ENCODE results near the gene RCOR1. TPM values are rescaled to one million over a fixed set of nuclear protein-coding genes. Genes with fewer than 3 reads are reported as not detected.

Gene RCOR1
- total RNA-seq, 4 donors from 2014 or later, result 12.6 to 20.9 (median 15.7) TPM

DNA sequence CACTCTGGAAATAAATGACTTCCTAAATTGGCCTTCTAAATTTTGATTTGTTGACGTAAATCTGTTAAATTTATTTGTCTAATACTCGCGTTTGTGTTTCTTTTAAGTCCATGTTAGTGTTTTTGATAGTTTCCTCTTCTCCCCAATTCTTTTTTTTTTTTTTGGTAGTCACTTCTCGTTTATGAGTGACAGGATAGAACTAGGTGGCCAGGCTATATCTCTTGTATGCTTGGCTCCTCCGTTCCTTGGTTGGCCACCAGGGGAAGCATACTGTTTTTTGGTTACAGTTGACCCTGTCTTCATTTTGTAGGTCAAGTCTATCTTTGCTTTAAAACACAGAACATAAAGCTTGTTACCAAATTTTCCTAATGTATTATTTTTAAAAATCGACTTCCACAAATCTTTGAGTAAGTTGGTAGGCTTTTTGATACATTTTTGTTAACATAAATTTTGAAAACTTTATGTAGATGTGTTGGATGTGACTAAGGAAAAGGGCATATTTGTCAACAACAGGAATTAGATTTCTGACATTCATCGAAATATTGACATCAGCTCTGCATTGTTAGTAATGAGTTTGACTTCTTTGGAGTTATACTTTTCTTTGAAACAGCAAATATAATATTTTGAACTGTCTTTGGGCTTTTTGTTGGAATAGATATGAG, 2.2 kb downstream of the RCOR1 start:
- TF ChIP-seq, protein P1, sequence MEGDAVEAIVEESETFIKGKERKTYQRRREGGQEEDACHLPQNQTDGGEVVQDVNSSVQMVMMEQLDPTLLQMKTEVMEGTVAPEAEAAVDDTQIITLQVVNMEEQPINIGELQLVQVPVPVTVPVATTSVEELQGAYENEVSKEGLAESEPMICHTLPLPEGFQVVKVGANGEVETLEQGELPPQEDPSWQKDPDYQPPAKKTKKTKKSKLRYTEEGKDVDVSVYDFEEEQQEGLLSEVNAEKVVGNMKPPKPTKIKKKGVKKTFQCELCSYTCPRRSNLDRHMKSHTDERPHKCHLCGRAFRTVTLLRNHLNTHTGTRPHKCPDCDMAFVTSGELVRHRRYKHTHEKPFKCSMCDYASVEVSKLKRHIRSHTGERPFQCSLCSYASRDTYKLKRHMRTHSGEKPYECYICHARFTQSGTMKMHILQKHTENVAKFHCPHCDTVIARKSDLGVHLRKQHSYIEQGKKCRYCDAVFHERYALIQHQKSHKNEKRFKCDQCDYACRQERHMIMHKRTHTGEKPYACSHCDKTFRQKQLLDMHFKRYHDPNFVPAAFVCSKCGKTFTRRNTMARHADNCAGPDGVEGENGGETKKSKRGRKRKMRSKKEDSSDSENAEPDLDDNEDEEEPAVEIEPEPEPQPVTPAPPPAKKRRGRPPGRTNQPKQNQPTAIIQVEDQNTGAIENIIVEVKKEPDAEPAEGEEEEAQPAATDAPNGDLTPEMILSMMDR (IDR thresholded peaks at IDR 0.05), result no peak
- ATAC-seq (ENCODE audit: low FRiP score), result no peak
- peak; percentile 60 for DNase-seq (ENCODE audit: low spot score)

DNA sequence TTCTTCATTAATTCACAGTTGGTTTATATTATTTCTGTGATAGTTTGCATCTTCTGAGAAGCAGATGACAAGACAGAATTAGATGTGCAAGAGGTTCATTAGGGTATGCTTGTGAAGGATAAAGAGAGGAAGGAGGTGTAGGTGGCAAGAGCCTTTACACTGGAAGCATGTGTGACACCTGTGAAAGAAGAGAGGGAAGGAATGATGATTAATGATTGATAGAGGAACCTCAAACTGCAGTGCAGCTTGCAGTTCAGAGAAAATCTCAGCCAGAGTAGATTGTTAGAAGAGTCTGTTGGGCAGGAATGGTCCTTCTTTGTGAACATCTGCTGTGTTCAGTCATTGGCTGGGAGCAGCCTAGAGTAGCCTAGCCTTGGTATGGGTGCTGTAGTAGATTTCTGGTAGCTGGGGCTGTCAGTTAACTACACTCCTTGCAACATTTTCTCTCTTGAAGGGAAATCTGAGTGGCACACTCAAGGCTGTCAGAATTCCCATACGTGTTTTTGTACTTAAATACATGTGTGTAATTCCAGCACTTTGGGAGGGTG, 9.0 kb downstream of the RCOR1 start:
- ATAC-seq (ENCODE audit: low FRiP score) (no peak), DNase-seq (ENCODE audit: low spot score) (no peak)
- TF ChIP-seq, protein P1 (IDR thresholded peaks at IDR 0.05), result no peak

DNA sequence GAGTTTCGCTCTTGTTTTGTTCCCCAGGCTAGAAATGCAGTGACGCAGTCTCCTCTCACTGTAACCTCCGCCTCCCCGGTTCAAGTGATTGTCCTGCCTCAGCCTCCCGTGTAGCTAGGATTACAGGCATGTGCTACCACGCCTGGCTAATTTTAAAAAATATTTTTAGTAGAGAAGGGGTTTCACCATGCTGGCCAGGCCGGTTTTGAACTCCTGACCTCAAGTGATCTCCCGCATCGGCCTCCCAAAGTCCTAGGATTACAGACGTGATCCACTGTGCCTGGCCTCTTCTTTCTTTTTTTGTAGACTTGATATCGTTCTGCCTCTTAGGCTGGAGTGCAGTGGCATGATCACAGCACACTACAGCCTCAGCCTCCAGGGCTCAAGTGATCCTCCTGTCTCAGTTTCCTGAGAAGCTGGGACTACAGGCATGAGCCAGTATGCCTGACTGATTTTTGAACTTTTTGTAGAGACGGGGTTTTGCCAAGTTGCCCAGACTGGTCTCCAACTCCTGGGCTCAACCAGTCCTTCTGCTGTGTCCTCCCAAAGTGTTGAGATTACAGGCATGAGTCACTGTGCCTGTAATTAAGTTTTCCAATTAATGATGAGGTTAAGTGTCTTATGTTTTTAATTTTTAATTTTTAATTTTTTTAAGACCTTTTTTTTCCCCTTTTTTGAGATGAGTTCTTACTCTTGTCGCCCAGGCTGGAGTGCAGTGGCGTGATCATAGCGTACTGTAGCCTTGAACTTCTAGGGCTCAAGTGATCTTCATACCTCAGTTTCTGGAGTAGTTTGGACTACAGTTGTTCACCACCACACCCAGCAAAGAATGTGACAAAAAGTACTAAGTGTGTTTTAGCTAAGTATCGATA, 10.2 kb downstream of the RCOR1 start:
- TF ChIP-seq, protein P1 (IDR thresholded peaks at IDR 0.05), result no peak
- ATAC-seq (ENCODE audit: low FRiP score) (no peak), DNase-seq (ENCODE audit: low spot score) (no peak)

DNA sequence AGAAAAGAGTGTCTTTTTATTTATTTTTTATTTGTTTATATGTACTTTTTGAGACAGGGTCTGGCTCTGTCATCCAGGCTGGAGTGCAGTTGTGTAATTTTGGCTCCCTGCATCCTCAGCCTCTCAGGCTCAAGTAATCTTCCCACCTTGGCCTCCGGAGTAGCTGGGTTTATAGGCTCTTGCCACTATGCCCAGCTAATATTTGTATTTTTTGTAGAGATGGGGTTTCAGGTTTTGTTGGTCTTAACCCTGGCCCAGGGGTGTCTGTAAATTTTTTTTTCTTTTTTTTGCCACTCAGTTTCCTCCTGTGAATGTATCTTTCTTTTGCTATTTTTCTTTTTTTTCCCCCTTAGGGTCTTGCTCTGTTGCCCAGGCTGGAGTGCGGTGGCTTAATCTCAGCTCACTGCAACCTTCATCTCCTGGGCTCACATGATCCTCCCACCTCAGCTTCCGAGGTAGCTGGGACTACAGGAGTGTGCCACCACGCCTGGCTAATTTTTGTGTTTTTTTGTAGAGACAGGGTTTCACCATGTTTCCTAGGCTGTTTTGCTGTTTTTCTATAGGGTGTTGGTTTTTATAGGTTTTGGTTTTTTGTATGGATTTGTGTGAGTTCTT, 11.0 kb downstream of the RCOR1 start:
- no peak for DNase-seq (ENCODE audit: low spot score)
- TF ChIP-seq, protein P1 (IDR thresholded peaks at IDR 0.05), result no peak
- no peak for ATAC-seq (ENCODE audit: low FRiP score)

DNA sequence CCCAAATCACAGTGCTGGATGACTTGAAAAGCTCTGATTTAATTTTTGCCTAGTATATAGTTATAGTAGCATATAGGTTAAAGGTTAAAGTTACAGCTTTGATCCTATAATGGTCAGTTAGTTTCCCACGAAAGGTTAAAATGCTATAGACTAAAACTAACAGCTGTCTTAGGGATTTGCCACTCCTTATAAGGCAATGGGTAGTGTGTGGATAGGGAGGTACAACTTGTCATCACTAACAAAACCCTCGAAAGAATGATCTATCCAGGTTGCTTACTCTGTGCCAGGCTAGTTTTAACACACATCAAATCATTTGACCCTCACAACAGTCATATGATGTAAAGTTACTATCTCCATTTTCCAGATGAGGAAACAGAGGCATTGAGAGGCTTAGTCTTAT, 11.7 kb downstream of the RCOR1 start:
- DNase-seq (ENCODE audit: low spot score), result no peak
- ATAC-seq (ENCODE audit: low FRiP score), result no peak
- TF ChIP-seq, protein P1 (IDR thresholded peaks at IDR 0.05), result no peak

DNA sequence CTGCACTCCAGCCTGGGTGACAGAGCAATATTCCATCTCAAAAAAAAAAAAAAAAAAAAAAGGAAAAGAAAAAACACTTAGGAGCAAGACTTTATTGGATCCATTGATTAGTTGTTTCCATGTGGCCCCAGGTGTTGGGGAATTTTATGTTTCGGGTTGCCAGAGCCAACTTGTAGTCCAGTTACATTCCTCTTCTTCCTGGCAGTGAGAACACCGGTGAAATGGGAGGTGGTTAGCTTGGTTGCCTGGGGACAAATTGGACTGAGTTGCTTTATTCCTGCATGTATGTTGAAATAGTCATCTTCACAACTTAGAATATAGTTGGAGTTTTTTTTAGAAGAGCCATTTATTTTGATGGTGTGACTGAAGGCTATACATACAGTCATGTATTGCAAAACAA, 12.6 kb downstream of the RCOR1 start:
- no peak for DNase-seq (ENCODE audit: low spot score)
- TF ChIP-seq, protein P1 (IDR thresholded peaks at IDR 0.05), result no peak
- no peak for ATAC-seq (ENCODE audit: low FRiP score)
